ENCODE measurements around the gene KRT86.
"Not testable (repeated sequence)": the region's sequence is repeated elsewhere in the genome, so short reads cannot be mapped to it uniquely, and the experiment has no call there.

Gene KRT86

GRCh38 chr12:52331039-52331438, 56.6 kb downstream of the KRT86 start:
- FAIRE-seq (no peak), DNase-seq (ENCODE audit: insufficient read length, low spot score) (no peak)

GRCh38 chr12:52331833-52332232, 57.4 kb downstream of the KRT86 start:
- FAIRE-seq = no peak
- no peak for DNase-seq (ENCODE audit: insufficient read length, low spot score)

GRCh38 chr12:52332381-52332780, 57.9 kb downstream of the KRT86 start:
- DNase-seq (ENCODE audit: insufficient read length, low spot score) = no peak
- no peak for FAIRE-seq

- DNase-seq (ENCODE audit: insufficient read length, low spot score) (no peak), FAIRE-seq (no peak)
Observed at GRCh38 chr12:52333321-52333720, 58.9 kb downstream of the KRT86 start.

GRCh38 chr12:52334185-52334584, 59.7 kb downstream of the KRT86 start:
- FAIRE-seq = no peak
- no peak for DNase-seq (ENCODE audit: insufficient read length, low spot score)

GRCh38 chr12:52335598-52336262, 61.3 kb downstream of the KRT86 start:
- no peak for DNase-seq (ENCODE audit: insufficient read length, low spot score)
- FAIRE-seq = no peak

- no peak for DNase-seq (ENCODE audit: insufficient read length, low spot score)
- no peak for FAIRE-seq
Observed at GRCh38 chr12:52336641-52337040, 62.2 kb downstream of the KRT86 start.

GRCh38 chr12:52337054-52337453, 62.6 kb downstream of the KRT86 start:
- FAIRE-seq (no peak), DNase-seq (ENCODE audit: insufficient read length, low spot score) (no peak)

- DNase-seq (ENCODE audit: insufficient read length, low spot score) (no peak), FAIRE-seq (no peak)
Observed at GRCh38 chr12:52338241-52338960, 64.0 kb downstream of the KRT86 start.

GRCh38 chr12:52341066-52341580, 66.7 kb downstream of the KRT86 start:
- FAIRE-seq (no peak), DNase-seq (ENCODE audit: insufficient read length, low spot score) (no peak)

GRCh38 chr12:52342781-52343490, 68.5 kb downstream of the KRT86 start:
- FAIRE-seq (no peak), DNase-seq (ENCODE audit: insufficient read length, low spot score) (no peak)

- DNase-seq (ENCODE audit: insufficient read length, low spot score) (no peak), FAIRE-seq (no peak)
Observed at GRCh38 chr12:52343550-52343949, 69.1 kb downstream of the KRT86 start.

- DNase-seq (ENCODE audit: insufficient read length, low spot score) = no peak
- FAIRE-seq = no peak
Observed at GRCh38 chr12:52344111-52344510, 69.7 kb downstream of the KRT86 start.

GRCh38 chr12:52345041-52345440, 70.6 kb downstream of the KRT86 start:
- FAIRE-seq; DNase-seq (ENCODE audit: insufficient read length, low spot score): not testable (repeated sequence)

GRCh38 chr12:52346593-52346992, 72.1 kb downstream of the KRT86 start:
- FAIRE-seq = no peak
- no peak for DNase-seq (ENCODE audit: insufficient read length, low spot score)

GRCh38 chr12:52347016-52347415, 72.6 kb downstream of the KRT86 start:
- no peak for FAIRE-seq

GRCh38 chr12:52347551-52348510, 73.4 kb downstream of the KRT86 start:
- no peak for FAIRE-seq
- no peak for DNase-seq (ENCODE audit: insufficient read length, low spot score)

More at GRCh38 chr12:52347016-52347415, 72.6 kb downstream of the KRT86 start:
- DNase-seq (ENCODE audit: insufficient read length, low spot score) = no peak

- FAIRE-seq (no peak), DNase-seq (ENCODE audit: insufficient read length, low spot score) (no peak)
Observed at GRCh38 chr12:52349196-52349595, 74.8 kb downstream of the KRT86 start.

GRCh38 chr12:52350021-52350620, 75.7 kb downstream of the KRT86 start:
- FAIRE-seq (no peak), DNase-seq (ENCODE audit: insufficient read length, low spot score) (no peak)

- FAIRE-seq = no peak
- DNase-seq (ENCODE audit: insufficient read length, low spot score) = no peak
Observed at GRCh38 chr12:52350786-52351185, 76.3 kb downstream of the KRT86 start.
